Calu3 (cell line): ENCODE data around the gene NPHP4. TPM values are rescaled to one million over a fixed set of nuclear protein-coding genes. Genes with fewer than 3 reads are reported as not detected.

Source experiments
- BruUV-seq: library from RNA; stranded (reverse); fragments of 400-500 nt; replicated peaks from 2 replicates; lab custom pipeline; 2021; lab: Mats Ljungman, UMichigan
- CTCF ChIA-PET: fragments of 300-600 bp; sonication (Branson Sonifier 250); formaldehyde crosslinking; loops from one replicate; lab custom pipeline; 2022; ENCODE audit warnings: antibody characterized with exemption; lab: Charles Lee
- DNase-seq: peaks from one replicate; pipeline ENCODE4 v3.0.0; 2022
- H3K27ac Mint-ChIP-seq: one replicate; pipeline ENCODE4 v1.8.0; 2022; ENCODE audit warnings: mixed read lengths; ENCODE audit not compliant: unreplicated experiment
- H3K27me3 Mint-ChIP-seq: one replicate; pipeline ENCODE4 v1.8.0; 2022; ENCODE audit warnings: mixed read lengths; ENCODE audit not compliant: unreplicated experiment
- H3K36me3 Mint-ChIP-seq: one replicate; pipeline ENCODE4 v1.8.0; 2022; ENCODE audit warnings: mild to moderate bottlenecking, moderate library complexity, mixed read lengths; ENCODE audit not compliant: insufficient read depth, unreplicated experiment
- H3K4me1 Mint-ChIP-seq: one replicate; pipeline ENCODE4 v1.8.0; 2022; ENCODE audit warnings: mild to moderate bottlenecking, low read depth, mixed read lengths; ENCODE audit not compliant: unreplicated experiment
- H3K4me3 Mint-ChIP-seq: one replicate; pipeline ENCODE4 v1.8.0; 2022; ENCODE audit warnings: mild to moderate bottlenecking, low read depth, moderate library complexity, mixed read lengths; ENCODE audit not compliant: unreplicated experiment
- H3K9me3 Mint-ChIP-seq: one replicate; pipeline ENCODE4 v1.8.0; 2022; ENCODE audit warnings: low read depth, mixed read lengths; ENCODE audit not compliant: unreplicated experiment
- intact Hi-C: fragments of 100-400 bp; cut with micrococcal nuclease; formaldehyde crosslinking; loops from one replicate; pipeline ENCODE4 v1.10.0; 2022; ENCODE audit not compliant: unreplicated experiment
- total RNA-seq: library from RNA; stranded (reverse); gene quantifications from 2 replicates; pipeline ENCODE4 v1.2.3, GENCODE V29; 2022
- TF ChIP-seq, protein P1 (sequence below): fragments of 200-600 bp; IDR thresholded peaks from one replicate; pipeline ENCODE4 v1.8.0; 2022; ENCODE audit warnings: antibody characterized with exemption; ENCODE audit not compliant: unreplicated experiment

The NPHP4 gene
- total RNA-seq, 1 experiment from 2014 or later: 11.1 TPM

DNA sequence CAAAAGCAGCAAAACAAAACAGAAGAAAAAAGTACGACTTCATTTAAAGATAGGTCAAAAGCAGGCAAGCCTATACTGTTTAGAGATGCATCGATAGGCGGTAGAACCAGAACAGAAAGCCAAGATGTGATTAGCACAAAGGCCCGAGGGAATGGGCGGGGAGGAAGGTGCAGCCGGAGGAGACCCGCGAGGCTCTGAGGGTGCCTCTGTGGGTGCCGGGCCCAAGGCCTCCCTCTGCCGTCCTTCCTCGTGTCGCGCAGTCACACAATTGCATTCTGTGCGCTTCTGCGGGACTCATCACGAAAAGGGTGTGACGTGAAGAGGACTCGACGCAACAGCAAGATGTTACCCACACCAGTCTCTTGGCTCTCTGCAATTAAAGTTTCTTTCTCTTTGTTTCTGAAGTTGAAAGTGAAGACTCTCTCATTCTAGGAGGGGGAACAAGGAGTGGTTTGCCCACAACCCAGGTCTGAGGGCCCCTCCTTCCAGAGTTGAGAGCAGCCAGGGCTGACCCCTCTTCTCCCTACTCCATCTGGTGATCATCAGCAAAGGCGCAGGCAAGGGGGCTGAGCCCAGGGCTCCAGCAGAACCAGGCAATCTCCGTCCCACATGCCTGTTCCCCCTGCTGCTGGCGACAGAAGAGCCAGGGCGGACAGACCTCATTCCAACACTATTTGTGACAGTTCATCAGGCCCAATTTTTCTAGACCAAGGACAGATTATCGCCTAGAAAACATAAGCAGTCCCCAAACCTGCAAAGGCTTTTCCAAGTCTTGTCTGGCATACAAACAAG is 41.0 kb downstream of the NPHP4 start:
- DNase-seq: no peak
- CTCF ChIA-PET: no interaction called here
- Mint-ChIP-seq H3K9me3 (no peaks in the 10 kb centered on the region), H3K36me3 (peaks cover 4% of the 10 kb centered on the region), H3K4me3 (no peak overlapping the region), H3K27ac (no peak overlapping the region), H3K27me3 (no peaks in the 10 kb centered on the region), H3K4me1 (no peaks in the 10 kb centered on the region)
- TF ChIP-seq, protein P1, sequence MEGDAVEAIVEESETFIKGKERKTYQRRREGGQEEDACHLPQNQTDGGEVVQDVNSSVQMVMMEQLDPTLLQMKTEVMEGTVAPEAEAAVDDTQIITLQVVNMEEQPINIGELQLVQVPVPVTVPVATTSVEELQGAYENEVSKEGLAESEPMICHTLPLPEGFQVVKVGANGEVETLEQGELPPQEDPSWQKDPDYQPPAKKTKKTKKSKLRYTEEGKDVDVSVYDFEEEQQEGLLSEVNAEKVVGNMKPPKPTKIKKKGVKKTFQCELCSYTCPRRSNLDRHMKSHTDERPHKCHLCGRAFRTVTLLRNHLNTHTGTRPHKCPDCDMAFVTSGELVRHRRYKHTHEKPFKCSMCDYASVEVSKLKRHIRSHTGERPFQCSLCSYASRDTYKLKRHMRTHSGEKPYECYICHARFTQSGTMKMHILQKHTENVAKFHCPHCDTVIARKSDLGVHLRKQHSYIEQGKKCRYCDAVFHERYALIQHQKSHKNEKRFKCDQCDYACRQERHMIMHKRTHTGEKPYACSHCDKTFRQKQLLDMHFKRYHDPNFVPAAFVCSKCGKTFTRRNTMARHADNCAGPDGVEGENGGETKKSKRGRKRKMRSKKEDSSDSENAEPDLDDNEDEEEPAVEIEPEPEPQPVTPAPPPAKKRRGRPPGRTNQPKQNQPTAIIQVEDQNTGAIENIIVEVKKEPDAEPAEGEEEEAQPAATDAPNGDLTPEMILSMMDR: no peak
- no TSS peak for BruUV-seq
- intact Hi-C loops: no loop called here

DNA sequence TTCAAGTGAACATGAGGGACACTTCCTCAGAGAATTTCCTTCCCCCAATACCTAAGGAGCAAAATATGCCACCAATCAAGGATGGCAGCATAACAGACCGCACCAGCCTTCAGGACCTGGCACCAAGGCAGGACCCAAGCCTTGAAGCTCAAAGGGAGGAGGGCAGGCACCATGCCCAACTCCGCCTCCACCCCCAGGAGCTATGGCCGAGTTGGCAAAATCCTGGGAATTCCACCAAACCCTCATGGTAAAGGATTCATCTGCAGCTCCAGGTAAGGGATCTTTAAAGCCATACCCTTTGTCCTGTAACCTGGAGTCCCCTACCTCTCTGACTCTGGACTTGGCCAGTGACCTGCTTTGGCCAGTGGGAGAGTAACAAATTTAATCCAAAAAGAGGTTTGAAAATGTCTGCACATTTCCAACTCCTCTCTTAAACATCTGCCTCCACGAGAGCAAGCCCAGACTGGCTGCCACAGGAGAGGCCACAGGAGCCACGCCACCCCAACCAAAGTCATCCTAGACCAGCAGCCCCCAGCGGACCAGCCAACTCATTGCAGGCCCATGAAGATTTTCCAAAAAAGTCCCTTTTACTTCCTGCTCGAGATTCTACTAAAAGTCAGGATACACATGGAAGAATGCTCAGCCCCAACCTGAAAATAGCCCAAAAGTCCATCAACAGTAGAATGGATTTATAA is 41.9 kb downstream of the NPHP4 start:
- no TSS peak for BruUV-seq
- Mint-ChIP-seq H3K27ac (no peak overlapping the region), H3K9me3 (no peaks in the 10 kb centered on the region), H3K4me1 (no peaks in the 10 kb centered on the region), H3K27me3 (no peaks in the 10 kb centered on the region), H3K4me3 (no peak overlapping the region), H3K36me3 (peaks cover 4% of the 10 kb centered on the region)
- intact Hi-C loops: no loop called here
- CTCF ChIA-PET: no interaction called here
- DNase-seq: no peak
- TF ChIP-seq, protein P1: no peak

DNA sequence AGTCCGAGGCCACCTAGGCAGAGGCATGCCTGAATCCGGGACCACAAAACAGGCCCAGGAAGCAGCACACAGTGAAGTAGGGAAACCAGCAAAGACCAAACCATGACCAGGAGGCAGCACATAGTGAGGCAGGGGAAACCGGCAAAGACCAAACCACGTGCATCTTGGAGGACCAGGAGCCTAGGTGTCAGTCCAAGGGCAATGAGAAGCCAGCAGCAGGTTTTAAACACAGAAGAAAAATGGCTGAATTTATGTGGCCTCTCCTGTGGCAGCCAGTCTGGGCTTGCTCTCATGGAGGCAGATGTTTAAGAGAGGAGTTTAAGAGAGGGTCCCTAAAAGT is 42.5 kb downstream of the NPHP4 start:
- TF ChIP-seq, protein P1: no peak
- Mint-ChIP-seq H3K27me3 (no peaks in the 10 kb centered on the region), H3K4me1 (no peaks in the 10 kb centered on the region), H3K27ac (no peak overlapping the region), H3K4me3 (no peak overlapping the region), H3K9me3 (no peaks in the 10 kb centered on the region), H3K36me3 (peaks cover 4% of the 10 kb centered on the region)
- CTCF ChIA-PET: no interaction called here
- no TSS peak for BruUV-seq
- DNase-seq: no peak
- intact Hi-C loops: no loop called here

- H3K27me3 Mint-ChIP-seq: no peaks in the 10 kb centered on the region
- intact Hi-C loops: no loop called here
- no peak overlapping the region for H3K4me3 Mint-ChIP-seq
- no peak overlapping the region for H3K27ac Mint-ChIP-seq
- TF ChIP-seq, protein P1: no peak
- no peaks in the 10 kb centered on the region for H3K4me1 Mint-ChIP-seq
- no peaks in the 10 kb centered on the region for H3K9me3 Mint-ChIP-seq
- CTCF ChIA-PET: no interaction called here
- BruUV-seq: no TSS peak
- H3K36me3 Mint-ChIP-seq: peaks cover 4% of the 10 kb centered on the region
- no peak for DNase-seq
Measured at GRCh38 chr1:5949085-5949760, 43.0 kb downstream of the NPHP4 start.
